Activated effector memory CD4-positive, alpha-beta T cell treated with Interleukin-2 at 50 U/mL for 16 hours (primary cell): Measurements from ENCODE around the gene GIMAP2.
"Not testable (repeated sequence)": the region's sequence is repeated elsewhere in the genome, so short reads cannot be mapped to it uniquely, and the experiment has no call there.

ENCODE experiments used
- DNase-seq: peaks from one replicate; pipeline ENCODE4 v3.0.0-alpha.2; 2020

The GIMAP2 gene

DNA sequence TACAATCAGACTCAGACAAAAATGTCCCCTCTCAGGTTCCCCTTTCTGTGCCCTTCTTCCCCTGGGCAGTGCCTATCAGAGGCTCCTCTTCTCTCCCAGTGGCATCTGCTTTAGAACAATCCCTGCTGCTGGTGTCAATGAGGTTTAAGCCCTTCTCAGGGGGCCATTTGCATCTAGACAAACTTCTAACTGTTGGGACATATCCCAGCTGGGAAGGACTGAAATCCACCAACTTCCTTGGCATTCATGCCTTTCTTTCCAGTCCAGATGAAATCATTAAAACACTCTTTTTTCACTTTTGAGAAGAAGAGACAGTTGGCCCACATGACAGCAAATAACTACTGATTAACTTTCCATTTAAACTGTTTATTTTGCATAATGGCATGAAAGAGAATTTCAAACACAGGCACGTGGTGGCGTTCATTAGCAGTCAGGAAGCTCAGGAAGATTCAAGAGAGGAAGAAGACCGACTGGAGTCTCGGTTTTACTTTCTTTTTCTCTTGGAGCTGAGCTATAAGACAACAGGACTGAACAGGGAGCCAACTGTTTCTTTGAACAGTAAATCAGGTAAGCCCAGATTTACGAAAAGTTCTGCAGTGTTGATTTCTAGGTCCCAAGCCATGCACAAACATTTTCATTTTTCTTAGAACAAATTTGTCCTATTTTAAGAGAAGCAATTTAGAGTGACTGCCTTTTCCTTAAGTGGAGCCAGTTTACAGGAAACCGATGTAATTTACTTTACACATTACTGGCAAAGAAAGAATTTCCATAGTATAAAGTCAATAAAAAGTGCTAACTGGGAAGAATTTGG lies at the start of gene GIMAP2:
GIMAP2 (plus strand) TSS at position 488 of the 811 bp plus-strand sequence. CDS start 1,354 bp downstream, outside the sequence.
- no peak for DNase-seq

DNA sequence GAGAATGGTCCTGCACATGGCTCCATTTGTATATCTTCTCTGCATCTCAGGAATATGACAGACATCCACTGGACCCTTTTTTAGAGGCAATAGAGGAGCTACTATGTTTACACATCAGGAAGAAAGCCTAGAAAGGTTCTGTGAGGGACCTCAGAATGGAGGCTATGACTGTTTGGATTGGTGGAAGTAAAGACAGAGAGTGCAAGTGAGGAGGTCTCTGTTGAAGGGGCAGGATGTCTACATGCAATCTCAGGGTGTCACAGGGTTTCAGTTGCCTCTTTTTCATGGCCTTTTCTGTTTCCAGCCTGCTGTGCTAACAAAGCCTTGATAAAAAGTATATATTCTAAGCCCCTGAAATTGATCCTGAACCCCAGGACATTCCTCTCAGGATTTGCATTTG lies 43.7 kb upstream of the GIMAP2 start:
- DNase-seq = no peak

DNA sequence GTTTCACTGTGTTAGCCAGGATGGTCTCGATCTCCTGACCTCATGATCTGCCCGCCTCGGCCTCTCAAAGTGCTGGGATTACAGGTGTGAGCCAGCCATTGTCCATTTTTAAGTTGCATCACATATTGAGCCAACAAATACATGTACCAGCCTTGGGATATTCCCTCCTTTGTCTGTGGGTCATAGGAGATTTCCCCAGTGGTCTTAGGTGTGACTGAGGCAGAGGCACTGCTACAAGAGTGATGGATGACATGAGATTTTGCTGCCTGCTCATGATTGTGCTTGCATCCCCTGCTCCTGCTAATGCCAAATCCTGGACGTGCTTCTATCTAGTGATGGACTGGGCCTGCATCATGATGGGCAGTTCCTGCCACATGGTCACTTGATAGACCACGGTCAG lies 42.6 kb upstream of the GIMAP2 start:
- DNase-seq = no peak

DNA sequence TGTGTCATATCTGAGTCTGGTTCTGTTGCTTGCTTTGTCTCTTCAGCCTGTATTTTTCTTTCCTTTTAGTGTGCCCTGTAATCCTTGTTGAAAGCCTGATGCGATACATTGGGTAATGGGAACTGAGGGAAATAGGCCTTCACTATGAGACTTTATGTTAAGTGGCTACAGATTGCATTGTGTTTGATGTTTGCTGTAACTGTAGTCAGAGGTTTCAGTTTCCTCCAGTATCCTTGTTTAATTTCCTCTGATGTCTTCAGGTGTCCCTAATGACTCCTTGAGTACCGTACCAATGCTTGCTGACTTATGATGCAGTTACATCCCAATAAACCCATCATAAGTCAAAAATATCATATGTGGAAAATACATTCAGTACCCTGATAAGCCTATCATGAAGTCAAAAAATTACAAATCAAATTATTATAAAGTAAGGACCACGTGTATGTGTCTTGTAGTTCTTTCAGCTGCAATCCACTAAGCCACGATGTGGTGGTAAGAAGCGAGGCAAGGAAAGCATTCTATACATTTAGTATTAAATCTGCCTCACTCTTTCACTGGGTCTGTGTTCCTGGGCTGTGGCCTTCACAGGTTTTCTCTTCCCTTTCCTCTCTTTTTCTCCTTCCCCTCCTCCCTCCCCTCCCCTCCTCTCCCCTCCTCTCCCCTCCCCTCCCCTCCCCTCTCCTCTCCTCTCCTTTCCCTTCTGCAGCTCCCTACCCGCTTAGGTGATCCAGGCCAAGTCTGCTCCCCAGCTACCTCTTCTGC lies 40.1 kb upstream of the GIMAP2 start:
- DNase-seq = no peak

DNA sequence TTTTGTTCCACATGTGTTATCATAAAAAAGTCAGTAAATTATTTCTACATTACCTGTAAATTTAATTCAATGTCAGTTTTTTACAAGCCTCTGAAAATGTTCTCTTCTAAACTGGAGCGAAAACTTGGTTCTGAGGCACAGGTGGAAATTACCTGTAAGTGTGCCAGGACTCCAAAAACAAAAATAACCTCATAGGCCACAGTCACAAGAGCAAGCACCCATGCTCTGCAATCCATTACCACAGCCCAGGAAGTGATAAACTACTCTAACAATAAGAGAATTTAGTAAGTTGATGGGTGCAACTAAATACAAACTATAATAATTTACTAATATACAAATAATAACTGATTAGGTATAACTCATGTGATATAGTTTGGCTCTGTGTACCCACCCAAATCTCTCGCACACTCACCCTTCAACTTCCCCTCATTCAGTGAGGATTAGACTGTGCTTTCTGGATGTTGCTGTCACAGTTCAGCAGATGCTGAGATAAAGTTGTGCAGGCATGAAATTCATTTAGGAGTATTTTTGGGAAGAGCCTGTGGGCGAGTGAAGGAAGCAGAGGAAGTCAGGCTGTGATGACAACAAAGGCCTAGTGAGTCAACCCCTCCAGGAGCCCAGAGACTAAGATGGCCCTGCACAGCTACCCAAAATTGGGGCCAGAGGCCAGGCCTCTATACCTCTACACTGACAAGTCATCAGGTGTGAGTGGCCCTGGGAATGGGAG lies 37.0 kb upstream of the GIMAP2 start:
- no peak for DNase-seq

DNA sequence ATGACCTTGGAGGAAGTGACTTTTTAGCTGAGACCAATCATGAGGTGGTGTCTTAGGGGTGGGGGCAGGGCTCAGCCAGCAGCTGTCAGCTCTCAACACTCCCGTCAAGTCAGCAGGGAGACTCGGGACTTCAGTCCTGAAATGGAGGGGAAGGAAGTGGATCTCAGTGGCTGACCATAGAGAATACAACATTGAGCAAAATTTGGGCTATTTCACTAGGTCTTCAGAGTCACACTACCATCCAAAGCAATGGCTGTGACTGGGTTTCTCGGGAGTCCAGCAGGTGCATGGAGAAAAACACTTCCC lies 36.5 kb upstream of the GIMAP2 start:
- no peak for DNase-seq

DNA sequence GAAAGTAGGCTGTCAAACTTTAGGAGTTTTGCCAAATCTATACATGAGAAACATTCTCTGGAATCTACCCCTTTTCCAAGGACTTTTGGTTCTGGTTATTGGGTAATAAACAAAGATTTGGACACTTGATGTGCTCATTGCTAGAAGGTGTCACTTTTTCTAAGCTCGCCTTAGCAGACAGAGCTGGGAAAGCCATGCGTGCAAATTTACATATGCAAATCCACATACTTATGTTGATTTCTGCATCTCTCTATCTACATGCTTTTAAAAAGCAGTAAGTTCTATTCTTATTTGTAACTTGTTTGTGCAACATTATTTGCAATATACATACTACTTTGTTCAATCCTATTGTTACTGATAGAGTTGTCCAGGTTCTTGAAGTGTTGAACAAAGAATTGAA lies 30.8 kb upstream of the GIMAP2 start:
- no peak for DNase-seq

DNA sequence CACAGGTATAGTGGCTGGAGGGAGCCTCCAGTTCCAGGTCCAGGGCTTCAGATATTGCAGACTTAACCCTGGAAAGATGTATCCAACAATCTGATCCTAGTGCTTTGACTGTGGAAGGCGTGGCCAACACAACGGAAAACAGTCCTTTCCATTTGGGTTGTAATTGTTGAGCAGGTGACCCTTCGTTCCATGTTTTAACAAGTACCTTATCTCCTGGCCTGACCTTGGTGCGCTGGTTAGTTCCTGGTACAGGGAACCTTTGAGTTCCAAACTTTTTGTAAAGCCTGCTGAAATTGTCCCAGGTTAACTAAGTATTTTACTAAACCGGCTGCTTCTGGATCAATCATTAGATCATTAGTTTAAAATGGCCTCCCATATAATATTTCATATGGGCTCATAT lies 29.5 kb upstream of the GIMAP2 start:
- DNase-seq = no peak

DNA sequence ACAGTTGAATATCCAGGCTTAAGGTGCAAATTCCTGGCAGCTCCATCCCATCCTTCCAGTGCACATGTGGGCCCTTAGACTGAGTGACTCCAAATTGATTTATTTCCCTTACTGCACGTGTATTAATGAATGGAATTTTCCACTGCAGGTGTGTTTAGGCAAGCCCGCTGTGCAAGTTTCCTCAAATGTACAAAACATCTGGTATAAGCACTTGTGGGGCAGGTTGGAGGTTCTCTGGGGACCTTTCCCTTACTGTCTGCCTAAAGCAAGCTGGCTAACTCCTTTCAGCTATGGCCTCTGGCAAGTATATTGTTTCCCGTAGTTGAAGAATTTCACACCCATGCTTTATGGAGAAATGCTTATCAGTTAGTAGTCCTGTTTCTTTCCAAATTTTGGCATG lies 28.0 kb upstream of the GIMAP2 start:
- DNase-seq = no peak

DNA sequence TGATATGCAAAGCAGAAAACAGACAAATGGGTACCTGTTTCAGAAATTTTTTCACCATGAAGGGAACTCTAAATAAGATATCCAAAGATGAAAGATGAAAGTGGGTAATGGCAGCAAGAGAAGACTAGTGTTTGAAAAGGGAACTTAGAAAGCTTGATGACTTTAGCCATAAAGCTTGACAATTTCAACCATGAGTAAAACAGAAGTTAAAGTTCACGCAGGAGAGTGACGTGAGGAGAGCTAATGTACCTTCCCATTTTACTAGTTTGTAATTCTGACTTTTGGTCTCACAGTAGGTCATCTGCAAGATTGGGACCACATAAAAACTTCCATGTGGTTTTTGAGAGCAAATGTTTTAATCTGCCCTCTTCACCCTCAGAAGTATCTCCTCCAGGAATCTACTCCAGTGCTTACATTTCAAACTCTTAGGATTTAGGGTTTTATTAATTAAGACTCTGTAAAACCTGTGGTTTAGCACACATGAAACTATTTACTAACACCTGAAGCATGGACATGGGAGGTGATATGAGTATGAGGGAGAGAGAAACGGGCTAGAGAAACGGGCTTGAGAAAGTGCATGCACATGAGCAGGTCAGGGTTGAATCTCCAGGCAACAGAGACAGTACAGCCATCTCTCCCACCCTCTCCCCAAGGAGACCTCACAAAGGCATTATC lies 24.4 kb upstream of the GIMAP2 start:
- no peak for DNase-seq

DNA sequence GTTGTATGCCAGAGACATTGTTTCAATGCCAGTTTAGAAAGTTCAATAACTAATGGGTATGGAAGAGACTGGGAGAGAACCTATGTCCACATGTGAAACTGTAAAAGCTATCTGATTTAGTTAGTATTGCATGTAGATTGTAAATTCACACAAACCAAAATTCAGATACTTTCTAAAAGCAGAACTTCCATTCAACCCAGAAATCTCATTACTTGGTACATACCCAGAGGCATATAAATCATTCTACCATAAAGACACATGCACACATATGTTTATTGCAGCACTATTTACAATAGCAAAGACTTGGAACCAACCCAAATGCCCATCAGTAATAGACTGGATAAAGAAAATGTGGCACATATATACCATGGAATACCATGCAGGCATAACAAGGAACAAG lies 22.7 kb upstream of the GIMAP2 start:
- not testable (repeated sequence) for DNase-seq

DNA sequence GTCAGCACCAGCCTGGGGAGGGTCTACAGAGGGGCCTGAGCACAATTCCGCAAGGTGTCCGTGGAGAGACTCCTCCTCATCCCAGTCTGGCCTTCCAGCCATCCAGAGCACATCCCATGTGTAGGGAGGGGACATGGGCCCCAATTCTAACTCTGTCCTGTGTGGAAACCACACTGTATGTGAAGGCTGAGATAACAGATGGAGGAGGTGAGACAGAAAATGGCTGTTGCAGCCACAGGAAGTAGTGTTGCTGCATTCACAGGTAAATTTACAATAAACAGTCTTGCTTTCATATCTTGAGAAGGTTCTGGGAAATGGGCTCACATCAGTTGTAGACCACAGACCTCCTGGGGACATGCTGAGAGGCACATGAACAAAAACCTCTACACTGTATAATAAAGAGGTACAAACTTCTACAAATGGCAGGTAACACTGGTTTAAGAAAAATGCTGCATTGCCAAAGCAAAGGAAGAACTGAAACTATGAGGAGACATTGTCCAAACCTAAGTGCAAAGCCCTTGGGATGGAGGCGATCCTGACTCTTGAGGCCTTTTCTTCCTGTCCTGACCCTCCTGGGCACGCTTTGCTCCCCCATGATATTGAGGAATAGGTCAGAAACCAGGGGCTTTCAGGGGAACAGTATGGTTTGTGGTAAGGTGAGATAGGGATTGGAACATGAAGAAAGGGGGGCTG lies 21.6 kb upstream of the GIMAP2 start:
- no peak for DNase-seq

DNA sequence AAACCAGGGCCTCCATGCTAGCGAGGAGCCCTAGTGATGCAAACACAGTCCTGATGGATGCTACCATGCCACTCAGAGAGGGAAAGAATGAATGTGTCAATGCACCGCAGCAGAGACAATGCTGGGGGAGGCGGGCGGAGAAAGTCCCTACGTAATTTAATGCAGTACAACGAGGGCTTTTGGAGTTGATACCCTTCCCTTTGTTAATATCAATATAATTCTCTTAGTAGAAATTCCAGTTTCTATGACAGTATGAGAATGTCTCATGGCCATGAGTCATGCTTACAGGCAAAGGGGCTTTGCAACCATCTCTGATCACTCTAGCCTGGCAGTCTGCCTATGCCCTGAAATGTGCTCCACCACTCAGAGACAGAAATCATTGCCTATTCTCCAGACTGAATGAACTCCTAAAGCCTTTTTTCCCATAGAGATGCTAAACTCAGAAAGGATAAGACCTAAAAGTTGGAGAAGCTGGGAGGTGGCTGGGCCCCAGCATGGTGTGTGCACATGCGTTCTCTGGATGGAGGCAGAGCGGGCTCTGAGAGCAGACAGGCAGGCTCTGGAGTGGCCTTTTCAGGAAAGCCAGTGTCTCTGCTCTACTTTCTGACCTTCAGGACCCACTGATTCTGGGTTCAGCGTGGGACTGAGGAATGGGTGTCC lies 20.3 kb upstream of the GIMAP2 start:
- no peak for DNase-seq

DNA sequence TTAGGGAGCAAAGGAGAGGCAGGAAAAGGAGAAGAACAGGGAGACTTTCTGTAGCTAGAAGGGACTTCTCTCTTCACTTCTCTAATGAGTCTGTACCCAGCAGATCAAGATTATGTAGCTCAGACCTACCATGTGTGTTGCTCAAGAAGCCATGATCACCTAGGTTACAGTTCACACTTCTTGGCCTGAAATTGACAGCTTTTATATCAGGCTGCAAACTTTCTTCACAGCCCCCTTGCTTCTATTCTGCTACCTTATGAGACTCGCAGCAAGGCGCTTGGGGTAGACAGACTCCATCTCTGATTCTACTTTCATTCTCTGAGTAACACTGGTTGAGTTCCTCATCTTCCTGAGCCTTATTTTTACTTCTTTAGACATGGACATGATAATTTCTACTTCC lies 19.6 kb upstream of the GIMAP2 start:
- DNase-seq = no peak

DNA sequence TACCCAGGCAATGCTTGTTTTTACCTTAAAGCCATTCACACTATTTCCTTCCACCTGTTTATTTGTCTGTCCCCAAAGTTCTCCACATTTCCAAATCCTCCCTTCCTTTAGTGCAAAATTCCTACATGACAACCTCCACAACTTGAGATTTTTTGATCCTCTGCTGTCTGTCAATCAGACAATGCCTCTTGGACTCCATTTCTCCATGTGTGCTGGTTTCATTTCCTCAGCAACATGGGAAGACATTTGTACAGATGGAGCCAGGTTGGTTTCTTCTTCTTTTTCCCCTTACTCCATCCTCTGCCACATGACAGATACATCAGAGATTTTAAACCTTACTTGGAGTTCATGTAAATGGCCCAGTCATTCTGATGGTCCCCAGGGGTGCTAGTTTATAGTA lies 19.1 kb upstream of the GIMAP2 start:
- no peak for DNase-seq

DNA sequence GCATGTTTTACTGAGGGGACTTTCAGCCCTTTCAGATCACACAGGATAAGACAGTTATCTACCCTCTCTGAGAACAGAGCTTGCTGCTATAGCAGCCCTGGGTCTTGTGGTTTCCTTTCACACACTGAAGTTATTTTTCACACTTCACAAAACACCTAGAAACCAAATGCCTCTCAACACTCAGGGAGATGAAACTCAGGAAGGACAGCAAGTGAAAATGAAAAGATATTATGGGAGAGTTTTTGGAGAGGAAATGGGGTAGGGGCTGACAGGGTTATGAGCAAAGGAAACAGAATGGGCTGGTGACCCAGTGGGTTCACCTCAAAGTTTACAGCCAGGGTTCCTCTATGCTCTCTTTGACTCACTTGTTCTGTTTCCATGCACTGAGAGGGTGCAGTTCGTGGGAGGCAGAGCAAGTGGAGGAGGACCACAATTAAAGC lies 17.0 kb upstream of the GIMAP2 start:
- DNase-seq = peak; percentile 41

DNA sequence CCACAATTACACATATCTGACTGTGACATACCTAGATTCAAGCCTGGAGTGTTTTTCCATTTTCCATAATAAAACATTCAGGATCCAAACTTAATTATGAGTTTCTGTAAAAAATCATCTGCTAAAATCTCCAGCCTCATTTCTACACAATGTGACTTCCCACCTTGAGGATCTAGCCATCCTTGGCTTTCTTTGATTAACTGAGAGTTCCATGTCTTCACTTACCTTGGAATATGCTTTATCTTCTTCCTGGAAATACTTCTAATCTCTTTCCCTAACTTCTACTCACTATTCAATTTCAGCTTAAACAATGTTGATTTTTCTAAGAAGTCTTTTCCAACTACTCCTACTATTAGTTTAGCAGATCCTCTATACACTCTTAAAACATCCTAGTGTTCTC lies 16.5 kb upstream of the GIMAP2 start:
- DNase-seq = no peak

DNA sequence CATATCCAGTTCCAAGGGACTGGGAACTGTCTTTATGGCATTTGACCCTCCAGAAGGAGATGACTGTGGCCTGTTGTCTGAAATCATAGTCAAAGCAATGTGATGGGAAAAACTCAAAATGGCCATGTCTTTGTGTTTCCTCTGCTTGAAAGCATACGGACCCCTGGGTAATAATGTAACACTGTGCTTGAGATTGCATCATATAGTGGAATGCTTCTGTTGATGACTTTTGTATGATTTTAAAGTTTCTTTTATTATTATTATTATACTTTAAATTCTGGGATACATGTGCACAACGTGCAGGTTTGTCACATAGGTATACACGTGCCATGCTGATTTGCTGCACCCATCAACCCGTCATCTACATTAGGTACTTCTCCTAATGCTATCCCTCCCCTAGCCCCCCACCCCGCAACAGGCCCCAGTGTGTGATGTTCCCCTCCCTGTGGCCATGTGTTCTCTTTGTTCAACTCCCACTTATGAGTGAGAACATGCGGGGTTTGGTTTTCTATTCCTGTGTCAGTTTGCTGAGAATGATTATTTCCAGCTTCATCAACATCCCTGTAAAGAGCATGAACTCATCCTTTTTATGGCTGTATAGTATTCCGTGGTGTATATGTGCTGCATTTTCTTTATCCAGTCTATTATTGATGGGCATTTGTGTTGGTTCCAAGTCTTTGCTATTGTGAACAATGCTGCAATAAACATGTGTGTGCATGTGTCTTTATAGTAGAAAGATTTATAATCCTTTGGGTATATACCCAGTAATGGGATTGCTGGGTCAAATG lies 13.5 kb upstream of the GIMAP2 start:
- DNase-seq = not testable (repeated sequence)

DNA sequence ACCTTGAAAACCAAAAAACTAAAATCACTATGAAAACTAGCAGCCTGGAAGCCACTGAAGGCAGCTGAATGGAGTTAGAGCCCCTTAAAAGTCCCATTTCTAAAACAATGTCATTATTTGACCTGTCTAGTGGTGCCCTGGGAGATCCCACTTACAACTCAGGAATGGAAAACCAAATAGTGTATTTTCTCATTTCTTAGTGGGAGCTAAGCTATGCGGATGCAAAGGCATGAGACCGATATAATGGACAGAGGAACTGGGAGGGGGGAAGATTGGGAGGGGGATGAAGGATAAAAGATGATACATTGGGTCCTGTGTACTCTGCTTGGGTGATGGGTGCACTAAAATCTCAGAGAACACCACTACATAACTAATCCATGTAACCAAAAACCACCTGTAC lies 9.8 kb upstream of the GIMAP2 start:
- no peak for DNase-seq

DNA sequence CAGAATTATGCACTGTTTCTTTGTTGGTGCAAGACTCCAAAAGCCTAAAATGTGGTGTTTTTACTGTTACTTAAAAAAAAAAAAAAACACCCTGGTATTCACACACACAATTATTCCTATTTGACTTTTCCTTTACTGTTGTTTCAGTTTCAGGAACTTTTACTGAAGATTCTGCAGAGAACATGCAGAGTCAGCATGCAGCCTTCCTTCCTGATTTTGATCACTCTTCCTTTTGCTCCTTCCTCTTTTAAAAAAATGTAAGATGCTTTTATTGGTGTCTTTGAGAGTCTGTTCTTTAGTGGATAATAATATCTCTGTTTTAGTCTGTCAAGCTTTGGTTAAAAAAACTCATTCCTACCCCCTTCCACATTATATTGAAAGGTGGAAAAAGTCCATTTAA lies 9.2 kb upstream of the GIMAP2 start:
- not testable (repeated sequence) for DNase-seq

DNA sequence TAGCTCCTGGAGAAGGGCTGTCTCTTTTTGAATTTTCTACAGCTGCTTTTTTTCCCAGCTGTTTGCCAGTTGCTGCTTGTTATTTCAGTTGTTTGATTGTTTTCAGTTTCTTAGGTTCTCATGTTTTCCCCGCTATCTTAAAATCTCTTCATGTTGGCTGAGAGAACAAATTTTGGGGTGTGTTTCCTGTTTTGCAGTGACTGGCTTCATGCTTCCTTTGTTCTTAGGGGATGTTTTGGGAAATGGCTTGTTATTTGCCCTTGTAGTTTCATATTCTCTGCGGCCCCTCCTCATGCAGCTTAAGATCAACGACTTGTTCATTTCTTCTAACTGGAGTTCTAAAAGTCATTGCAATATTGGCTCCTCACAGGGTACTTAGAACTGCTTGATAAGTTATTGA lies 8.7 kb upstream of the GIMAP2 start:
- DNase-seq = not testable (repeated sequence)
